HL-60 (cell line): ENCODE results near the gene SLC38A4.

Experiments used
- POLR2AphosphoS5 ChIP-seq: IDR thresholded peaks from 2 replicates; pipeline ENCODE4 v1.6.1; 2012; ENCODE audit warnings: low read depth
- TF ChIP-seq, protein P1 (sequence below): IDR thresholded peaks from one replicate; pipeline ENCODE4 v1.5.1; 2011; ENCODE audit warnings: low read length, control low read depth, inconsistent platforms; ENCODE audit not compliant: insufficient read depth
- TF ChIP-seq, protein P2 (sequence below): IDR thresholded peaks from 2 replicates; pipeline ENCODE4 v1.6.1; 2012; ENCODE audit warnings: low read depth; ENCODE audit not compliant: insufficient replicate concordance

DNA sequence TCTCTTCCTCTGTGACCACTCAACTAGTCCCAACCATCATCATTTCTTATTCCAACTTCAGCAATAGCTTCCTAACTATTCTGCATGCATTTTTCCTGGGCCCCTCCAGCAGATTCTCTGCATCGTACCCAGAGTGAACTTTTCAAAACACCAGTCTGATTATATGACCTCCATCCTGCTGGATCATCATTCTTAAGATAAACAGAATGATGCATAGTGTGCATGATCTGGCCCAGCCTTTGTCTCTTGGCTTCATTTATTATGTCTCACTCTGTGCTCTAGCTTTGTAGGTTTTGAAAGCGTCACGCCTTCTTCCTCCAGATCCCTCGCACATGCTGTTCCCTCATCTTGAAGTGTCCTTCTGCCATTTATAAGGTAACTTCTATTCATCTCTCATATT is 46.3 kb upstream of the SLC38A4 start:
- TF ChIP-seq, protein P1, sequence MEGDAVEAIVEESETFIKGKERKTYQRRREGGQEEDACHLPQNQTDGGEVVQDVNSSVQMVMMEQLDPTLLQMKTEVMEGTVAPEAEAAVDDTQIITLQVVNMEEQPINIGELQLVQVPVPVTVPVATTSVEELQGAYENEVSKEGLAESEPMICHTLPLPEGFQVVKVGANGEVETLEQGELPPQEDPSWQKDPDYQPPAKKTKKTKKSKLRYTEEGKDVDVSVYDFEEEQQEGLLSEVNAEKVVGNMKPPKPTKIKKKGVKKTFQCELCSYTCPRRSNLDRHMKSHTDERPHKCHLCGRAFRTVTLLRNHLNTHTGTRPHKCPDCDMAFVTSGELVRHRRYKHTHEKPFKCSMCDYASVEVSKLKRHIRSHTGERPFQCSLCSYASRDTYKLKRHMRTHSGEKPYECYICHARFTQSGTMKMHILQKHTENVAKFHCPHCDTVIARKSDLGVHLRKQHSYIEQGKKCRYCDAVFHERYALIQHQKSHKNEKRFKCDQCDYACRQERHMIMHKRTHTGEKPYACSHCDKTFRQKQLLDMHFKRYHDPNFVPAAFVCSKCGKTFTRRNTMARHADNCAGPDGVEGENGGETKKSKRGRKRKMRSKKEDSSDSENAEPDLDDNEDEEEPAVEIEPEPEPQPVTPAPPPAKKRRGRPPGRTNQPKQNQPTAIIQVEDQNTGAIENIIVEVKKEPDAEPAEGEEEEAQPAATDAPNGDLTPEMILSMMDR = no peak
- TF ChIP-seq, protein P2, sequence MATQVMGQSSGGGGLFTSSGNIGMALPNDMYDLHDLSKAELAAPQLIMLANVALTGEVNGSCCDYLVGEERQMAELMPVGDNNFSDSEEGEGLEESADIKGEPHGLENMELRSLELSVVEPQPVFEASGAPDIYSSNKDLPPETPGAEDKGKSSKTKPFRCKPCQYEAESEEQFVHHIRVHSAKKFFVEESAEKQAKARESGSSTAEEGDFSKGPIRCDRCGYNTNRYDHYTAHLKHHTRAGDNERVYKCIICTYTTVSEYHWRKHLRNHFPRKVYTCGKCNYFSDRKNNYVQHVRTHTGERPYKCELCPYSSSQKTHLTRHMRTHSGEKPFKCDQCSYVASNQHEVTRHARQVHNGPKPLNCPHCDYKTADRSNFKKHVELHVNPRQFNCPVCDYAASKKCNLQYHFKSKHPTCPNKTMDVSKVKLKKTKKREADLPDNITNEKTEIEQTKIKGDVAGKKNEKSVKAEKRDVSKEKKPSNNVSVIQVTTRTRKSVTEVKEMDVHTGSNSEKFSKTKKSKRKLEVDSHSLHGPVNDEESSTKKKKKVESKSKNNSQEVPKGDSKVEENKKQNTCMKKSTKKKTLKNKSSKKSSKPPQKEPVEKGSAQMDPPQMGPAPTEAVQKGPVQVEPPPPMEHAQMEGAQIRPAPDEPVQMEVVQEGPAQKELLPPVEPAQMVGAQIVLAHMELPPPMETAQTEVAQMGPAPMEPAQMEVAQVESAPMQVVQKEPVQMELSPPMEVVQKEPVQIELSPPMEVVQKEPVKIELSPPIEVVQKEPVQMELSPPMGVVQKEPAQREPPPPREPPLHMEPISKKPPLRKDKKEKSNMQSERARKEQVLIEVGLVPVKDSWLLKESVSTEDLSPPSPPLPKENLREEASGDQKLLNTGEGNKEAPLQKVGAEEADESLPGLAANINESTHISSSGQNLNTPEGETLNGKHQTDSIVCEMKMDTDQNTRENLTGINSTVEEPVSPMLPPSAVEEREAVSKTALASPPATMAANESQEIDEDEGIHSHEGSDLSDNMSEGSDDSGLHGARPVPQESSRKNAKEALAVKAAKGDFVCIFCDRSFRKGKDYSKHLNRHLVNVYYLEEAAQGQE = no peak
- no peak for TF ChIP-seq POLR2AphosphoS5
